Measurements from ENCODE around the gene GNA15.

GNA15 gene

DNA sequence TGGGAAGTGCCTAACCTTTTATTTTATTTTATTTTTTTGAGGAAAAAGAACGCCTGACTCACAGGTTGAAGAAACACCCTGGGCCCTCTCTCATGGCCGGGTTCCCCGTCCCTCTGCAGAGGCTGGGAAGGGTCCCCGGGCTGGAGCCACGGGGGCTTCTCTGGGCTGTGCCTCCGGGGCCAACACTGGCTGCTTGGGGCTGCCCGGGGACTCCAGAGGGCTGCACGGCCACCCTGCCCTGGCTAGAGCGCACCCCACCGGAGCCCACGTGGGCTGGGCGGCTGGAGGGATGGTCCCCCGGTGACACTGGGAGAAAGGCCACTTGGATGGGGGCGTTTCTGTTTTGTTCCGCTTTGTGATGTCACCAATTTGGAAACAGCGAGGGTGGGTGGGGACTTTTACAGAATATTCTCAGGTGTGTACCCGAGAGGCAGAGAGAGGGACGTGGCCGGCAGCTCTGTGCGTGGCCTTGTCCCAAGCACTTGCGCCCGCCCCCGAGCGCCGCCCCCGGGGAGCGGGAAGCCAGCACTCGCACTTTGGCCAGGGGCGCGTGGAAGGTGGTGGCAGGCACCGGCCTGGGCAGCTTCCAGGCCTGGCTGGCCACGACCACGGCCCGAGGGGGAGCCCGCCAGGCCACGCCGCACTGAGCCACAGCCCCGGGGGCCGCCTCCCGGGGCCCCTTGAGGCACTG is 13.9 kb upstream of the GNA15 start:
- DNase-seq, result no peak

DNA sequence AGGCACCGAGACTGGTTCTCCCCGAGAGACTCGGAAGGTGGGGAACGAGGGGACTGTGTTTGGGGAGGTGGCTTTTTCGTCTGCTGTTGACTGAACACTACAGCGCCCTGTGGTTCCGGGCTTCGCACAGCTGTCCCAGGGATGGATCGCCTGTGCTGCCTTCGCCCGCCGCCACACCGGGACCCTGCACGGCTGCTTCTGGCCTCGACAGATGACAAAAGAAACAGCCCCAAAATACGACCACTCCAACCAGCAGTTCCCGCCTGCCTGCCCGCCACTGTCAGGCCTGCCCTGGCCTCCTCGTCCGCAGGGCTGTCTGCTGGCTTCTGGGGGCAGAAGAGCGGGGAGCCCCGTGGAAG is 13.3 kb upstream of the GNA15 start:
- no peak for DNase-seq

DNA sequence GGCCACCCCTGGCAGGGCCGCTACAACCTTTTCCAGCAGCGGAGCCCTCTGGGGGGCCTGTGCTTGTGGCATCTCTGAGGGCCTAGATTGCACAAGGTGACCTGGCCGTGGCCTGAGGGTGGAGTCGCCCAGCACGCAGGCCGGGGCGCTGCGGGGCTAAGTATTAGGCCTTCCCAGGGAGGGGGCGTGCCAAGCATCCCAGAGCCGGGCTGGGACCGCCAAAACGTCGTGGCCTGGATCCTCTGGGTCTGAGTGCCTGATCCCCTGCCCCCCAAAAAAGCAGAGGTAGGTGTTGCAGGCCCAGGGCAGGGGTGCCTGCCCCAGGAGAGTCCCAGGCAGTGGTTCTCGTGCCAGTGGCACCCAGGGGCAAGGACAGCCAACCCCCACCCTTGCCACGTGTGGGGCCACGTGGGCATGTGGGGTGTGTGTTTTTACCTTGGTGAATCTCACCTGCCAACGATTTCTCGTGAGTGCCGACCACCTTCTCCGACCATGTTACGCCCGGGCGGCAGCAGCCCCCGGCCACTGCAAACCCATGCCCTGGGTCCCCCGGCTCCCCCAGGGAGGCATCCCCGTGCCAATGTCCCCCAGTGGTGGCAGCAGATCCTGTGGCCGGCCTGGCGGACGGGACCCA is 12.6 kb upstream of the GNA15 start:
- DNase-seq, result no peak

DNA sequence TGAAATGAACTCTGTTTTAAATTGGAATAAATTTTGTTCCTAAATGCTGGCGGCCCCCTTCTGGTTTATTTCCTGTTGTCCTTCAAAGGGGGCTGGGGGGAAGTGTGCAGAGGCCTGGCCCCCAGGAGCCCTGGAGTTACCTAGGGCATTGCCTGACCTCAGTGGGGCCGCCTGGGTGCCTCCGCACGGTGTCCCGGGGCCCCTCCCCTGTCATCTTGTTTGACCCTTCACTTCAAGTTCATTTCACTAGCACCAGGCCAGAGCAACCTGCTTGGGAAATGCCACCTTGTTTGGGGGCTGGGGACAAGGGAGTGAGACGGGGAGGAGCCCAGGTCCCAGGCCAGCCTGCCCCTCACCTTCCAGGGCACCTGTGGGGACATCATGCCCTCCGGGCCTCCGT is 11.9 kb upstream of the GNA15 start:
- DNase-seq, result no peak

DNA sequence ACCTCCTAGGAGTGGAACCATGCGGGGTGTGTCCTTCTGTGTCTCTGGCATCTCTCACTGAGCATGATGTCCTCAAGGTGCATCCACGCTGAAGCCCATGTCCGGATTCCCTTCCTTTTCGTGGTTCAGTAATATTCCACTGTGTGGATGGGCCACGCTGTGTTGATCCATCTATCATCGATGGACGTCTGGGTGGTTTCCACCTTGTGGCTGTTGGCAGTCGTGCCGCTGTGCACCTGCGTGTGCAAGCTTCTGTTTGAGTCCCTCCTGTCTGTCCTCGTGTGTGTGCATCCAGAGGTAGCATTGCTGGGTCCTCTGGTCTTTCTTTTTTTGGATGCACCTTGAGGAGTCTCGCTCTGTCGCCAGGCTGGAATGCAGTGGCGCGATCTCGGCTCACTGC is 11.2 kb upstream of the GNA15 start:
- DNase-seq, result no peak

DNA sequence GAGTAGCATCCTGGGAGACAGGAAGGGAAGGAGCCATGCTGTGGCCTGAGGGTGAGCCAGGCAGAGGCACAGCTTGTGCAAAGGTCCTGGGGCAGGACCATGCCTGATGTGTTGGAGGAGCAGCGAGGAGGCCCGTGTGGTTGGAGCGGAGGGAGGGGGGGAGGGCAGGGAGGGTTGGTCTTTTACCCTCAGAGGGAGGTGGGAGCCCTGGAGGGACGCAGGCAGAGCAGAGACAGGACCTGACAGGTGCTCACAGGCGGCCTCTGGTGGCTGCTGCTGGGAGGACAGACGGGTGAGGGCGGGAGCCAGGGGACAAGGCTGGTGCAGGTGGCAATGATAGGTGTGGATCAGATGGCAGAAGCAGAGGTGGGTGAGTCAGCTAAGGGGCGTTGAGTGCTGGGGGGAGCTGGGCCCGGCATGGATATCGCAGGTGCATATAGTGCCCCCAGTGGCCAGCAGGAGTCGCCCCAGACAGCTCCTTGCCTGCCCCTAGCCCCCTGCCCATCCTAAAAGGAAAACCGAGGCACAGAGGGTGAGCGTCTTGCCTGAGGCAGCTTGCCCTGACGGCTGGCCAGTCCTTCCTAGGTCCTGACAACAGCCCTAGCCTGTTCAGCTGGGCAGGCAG is 9.8 kb upstream of the GNA15 start:
- DNase-seq, result no peak

DNA sequence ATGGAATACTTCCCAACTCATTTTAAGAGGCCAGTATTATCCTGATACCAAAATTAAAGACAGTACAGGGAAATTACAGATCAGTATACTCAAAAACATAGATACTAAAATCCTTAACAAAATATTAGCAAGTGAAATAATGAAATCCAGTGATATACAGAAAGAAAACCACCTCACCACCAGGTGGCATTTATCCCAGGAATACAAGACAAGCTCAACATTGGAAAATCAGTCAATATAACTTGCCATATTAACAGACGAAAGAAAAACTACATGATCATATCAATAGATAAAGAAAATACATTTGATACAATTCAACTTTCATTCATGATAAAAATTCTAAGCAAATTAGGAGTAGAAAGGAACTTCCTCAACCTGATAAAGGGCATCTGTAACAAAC is 6.7 kb upstream of the GNA15 start:
- no peak for DNase-seq

DNA sequence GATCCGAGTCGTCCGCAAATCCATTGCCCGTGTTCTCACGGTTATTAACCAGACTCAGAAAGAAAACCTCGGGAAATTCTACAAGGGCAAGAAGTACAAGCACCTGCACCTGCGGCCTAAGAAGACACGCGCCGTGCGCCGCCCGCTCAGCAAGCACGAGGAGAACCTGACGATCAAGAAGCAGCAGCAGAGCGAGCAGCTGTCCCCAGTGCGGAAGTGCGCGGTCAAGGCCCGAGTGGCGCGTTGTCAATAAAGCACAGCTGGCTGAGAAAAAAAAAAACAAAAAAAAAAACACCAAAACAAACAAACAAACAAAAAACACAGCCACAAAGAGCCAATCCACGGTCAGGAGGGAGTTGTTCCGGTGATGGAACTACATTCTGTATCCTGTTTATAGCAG is 4.7 kb upstream of the GNA15 start:
- no peak for DNase-seq

DNA sequence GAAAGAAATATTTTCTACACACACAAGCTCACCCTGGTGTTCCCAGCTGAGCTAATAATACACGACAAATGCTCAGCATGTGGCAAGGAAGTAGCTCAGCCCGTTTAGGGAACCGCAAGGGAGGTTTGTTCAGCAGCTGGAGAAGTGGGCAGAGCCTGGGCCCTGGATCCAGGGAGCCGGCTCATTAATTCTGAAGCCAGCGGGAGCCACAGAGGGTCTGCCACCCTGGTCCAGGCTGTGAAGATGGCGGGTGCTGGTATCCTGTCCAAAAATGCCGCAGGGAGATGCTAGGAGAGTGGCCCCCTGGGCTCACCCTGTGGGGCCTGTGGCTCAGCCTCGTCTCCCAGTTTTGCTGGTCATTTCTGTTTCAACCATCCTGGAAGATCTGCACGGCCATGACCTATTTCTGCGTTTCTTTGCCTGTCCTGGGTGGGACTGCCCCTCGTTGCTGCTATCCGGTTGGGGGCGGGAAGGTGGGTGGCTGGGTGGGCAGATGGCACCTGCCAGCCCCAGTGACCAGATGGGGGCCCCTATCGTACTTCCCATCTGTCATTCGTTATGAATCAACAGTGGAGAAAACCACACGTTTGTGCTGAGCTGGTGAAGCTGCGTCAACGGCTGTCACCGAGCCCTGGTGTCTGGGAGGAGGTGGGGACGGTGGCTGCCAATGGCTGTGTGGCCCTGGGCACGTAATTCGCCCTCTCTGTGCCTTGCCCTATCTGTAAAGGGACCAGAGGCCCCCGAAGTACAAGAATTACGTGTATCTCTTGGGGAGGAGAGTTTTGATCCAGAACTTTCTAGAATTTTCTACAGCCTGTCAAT is 2.7 kb upstream of the GNA15 start:
- no peak for DNase-seq

DNA sequence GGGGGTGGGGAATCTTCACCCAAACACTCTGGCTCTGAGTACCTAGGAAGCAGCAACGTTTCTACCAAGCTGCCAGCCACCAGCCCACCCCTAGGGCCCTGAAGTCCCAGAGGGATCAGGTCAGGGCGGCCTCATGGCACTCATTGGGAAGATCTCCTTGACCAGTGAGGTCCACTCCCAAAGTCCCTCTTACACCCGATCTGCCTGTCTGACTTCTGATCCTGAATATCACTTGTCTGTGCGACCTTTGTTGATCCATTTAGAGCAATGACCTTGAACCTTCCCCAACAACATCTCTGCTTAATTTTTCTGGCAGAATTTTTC is 2.1 kb upstream of the GNA15 start:
- DNase-seq, result no peak

DNA sequence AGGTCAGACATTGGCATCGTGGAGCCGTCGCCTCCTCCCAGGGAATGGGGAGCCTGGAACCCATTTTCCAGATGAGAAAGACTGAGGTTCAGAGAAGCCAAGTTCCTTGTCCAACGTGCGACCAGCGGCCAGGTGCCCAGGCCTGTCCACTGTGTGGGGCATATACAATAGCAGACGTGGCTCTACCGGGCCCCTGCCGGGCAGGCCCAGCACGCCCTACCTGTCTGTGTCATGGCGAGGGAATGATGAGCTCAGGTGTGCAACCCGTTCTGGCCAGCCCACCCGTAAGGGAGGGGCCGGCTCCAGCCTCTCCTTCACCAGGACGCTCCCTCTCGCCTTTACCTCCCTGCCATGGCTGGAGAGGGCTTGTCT is 837 bp downstream of the GNA15 start:
- DNase-seq, result no peak

DNA sequence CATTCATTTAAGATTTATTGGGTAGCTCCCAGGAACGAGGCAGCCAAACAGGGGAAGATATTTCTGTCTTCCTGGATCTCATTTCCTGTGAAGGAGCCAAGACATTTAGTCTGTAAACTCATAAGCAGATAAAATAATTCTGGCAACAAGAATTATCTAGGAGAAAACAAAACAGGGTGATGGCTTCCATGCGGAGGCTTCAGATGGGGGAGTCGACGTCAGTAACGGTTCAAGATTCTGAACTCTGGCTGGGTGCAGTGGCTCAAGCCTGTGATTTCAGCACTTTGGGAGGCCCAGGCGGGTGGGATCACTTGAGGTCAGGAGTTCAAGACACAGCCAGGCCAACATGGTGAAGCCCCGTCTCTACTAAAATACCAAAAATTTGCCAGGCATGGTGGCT is 1.3 kb downstream of the GNA15 start:
- DNase-seq, result no peak

DNA sequence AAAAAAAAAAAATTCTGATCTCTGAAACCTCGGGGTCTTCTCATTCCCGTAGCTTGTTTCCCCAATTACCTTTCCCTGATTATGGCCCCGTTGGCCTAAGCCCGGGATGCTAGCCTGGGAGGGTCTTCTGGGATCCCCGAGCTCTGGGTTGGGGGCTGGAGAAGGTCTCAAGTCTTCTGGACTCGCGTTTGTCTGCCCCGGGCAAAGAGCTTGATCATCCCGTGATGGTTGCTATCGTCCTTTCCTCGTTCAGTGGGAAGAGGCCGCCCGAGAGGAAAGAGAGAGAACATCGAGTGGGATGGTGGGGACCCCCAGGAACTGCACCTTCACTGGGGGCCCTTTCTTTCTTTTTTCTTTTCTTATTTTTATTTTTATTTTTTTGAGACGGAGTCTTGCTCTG is 2.4 kb downstream of the GNA15 start:
- DNase-seq, result no peak

DNA sequence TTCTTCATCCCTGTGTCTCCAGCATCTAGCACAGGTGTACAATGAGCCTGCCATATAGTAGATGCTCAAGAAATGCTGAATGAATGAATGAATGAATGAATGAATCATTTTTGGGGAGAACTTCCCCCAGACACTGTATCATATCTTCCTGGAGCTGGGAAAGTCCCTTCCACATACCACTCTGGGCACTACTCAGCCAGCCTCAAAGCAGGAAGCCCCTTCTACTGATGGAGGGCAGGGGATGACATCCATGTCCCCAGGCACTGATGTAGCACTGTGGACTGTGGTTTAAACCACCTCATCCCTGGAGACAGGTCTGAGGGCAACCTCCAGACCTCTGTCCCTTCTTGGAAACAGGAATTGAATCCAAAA is 4.8 kb downstream of the GNA15 start:
- DNase-seq, result no peak

DNA sequence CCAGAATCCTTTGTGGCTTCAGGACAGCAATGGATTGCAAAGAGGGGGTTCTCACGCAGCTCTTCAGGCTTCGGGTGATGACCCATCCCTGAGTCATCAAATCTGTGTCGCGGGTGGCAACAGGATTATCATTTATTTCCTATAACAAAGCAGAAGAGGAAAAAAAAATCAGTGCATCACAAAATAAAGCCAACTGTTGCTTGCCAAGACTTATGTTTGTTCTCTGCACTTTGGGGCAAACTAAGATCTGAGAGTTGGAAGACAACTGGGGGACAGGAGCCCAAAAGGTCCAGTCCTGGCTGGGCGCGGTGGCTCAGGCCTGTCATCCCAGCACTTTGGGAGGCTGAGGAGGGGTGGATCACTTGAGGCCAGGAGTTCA is 6.4 kb downstream of the GNA15 start:
- DNase-seq, result no peak

DNA sequence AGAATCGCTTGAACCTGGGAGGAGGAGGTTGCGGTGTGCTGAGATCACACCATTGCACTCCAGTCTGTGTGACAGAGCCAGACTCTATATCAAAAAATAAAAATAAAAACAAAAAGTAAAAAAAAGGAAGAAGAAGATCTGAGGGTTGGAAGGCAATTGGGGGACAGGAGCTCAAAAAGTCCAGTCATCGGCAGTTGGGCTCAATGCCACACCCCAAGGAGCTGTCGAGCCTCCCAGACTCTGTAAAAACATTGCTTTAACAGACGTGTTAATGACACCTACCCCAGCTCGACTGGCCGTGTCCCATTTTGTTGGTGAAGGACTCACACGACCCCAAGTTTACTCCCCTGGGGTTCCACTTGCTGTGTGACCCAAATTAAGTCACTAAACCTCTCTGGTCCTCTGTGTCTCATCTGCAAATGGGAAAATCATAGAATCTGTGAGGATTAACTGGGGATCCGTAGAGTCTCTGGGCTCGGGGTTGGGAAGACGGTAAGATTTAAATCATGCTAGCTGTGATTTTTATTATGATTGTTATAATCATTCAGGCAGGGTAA is 7.0 kb downstream of the GNA15 start:
- no peak for DNase-seq

DNA sequence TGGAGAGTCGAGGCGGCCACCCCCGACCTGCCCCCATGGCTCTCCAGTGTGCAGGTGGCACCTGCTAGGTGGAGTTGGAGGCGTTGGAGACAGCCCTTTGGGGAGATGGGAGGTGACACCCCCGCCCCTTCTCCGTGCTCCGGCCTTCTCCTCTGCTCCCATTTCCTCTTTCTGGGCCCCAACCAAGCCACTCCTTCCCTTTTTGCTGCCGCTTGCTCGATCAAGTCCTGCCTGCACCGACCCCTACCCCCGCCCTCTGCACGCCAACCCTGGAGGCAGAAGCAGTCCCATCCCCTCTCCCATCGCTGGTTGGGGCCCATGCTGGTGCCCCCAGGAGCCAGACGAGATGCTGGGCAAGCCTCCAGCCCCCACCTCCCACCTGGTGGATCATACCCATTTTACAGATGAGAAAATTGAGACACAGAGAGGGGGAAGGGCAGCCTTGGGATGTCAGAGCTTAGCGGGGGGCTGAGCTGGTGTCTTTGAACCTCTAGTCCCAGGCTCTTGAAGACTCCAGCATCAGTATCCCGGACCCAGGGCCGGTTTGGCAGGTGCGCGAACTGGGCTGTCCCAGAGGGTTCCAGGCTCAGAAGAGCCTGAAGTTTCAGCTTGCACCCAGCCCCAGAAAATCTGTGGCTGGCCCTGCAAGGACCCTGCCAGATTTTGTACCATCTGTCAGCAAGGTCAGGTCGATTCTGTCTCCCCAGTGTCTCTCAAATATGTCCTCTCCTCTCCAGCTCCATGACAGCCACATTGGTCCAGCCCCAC is 10.3 kb downstream of the GNA15 start:
- no peak for DNase-seq

DNA sequence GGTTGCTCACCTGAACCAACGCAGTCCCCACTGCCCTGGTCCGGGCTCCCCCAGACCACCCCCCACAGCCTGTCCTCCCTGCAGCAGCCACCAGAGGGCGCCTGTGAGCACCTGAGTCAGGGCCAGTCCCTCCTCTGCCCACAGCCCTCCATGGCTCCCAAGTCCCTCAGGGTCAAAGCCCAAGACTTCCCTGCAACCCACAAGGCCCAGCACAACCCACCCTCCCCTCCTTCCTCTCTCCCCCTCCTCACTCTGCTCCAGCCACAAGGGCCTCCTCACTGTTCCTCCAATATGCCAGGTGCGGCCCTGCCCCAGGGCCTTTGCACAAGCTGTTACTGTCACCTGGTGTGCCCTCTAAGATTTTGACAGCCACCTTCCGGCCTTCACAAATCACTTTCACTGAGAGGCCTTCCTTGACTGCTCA is 10.9 kb downstream of the GNA15 start:
- DNase-seq, result no peak

DNA sequence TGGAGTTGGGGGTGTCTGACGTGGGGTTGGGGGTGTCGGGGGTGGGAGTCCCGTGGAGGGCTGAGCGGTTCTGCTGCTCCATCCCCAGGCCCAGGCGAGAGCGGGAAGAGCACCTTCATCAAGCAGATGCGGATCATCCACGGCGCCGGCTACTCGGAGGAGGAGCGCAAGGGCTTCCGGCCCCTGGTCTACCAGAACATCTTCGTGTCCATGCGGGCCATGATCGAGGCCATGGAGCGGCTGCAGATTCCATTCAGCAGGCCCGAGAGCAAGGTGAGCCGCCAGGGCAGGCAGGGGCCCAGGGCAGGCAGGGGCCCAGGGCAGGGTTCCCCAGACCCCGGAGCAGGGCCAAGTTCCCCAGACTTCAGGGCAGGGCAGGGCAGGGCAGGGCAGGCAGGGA is 12.7 kb downstream of the GNA15 start:
- DNase-seq, result no peak

DNA sequence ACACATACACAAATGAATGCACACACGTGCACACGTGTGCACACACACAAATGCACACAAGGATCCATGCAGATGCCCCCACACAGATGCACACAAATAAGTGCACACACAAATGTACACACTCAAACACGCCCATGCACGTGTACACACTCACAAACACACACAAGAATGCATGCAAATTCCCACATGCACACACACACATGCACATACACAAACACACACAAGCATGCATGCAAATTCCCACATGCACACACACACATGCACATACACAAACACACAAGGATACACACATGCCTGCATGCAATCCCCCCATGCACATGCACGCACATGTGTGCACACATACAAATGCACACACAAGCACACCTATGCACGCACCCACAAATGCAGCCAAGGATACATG is 13.3 kb downstream of the GNA15 start:
- DNase-seq, result no peak

DNA sequence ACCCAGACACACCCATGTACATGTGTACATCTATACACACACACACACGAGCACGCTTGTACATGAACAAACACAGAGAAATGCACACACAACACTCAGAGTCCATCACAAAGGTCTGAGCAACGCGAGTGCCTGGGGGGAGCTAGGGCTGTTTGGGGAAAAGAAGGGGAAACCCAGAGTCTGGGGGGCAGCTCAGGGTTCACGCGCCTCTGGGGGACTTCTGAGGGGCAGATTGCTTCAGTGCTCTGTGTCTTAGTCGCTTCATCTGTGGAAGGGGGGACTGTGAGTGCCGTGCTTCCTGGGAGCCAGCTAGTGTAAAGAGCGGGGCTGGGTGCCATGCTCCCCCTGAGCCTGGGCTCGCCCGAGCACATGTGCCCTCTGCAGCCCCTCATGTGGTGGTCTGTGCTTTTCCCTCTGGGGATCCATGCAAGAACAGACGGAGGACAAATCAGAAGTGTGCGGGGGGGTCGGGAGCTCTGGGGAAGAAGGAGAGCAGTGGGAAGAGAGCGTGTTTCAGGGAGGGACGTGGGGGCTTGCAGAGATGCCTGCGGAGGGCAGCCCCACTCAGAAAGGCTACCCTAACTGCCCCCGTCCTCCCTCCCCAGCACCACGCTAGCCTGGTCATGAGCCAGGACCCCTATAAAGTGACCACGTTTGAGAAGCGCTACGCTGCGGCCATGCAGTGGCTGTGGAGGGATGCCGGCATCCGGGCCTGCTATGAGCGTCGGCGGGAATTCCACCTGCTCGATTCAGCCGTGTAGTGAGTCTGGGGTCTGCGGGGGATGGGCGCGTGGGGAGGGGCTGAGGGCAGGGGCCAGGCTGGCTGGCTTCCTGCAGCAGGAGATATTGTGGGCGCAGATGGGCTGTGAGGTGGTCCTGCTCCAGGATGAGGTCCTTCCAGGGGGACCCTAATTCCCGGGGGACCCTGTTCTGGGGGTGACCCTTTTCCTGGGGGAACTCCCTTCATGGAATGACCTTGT is 14.0 kb downstream of the GNA15 start:
- DNase-seq, result no peak

Data from NCI-H1930 (cell line).